Epithelial cell of esophagus (primary cell): ENCODE data around the gene STAM.
A peak's percentile ranks its signal among the peaks of the same experiment; 100 is the strongest.
"Not testable (repeated sequence)": the region's sequence is repeated elsewhere in the genome, so short reads cannot be mapped to it uniquely, and the experiment has no call there.

ENCODE experiments used
- DNase-seq: peaks from one replicate; pipeline ENCODE4 v3.0.0; 2010; ENCODE audit warnings: low read depth
- H3K4me3 ChIP-seq: 2 replicates; pipeline ENCODE4 v1.5.1; 2011; ENCODE audit warnings: mild to moderate bottlenecking, low read length, control low read depth
- TF ChIP-seq, protein P1 (sequence below): IDR thresholded peaks from 2 replicates; pipeline ENCODE4 v1.5.1; 2011; ENCODE audit warnings: low read depth, mild to moderate bottlenecking, low read length, control low read depth, inconsistent platforms; ENCODE audit not compliant: insufficient read depth; ENCODE audit errors: missing control alignments

The STAM gene

GRCh38 chr10:17626656-17627055, 17.3 kb upstream of the STAM start:
- TF ChIP-seq, protein P1, sequence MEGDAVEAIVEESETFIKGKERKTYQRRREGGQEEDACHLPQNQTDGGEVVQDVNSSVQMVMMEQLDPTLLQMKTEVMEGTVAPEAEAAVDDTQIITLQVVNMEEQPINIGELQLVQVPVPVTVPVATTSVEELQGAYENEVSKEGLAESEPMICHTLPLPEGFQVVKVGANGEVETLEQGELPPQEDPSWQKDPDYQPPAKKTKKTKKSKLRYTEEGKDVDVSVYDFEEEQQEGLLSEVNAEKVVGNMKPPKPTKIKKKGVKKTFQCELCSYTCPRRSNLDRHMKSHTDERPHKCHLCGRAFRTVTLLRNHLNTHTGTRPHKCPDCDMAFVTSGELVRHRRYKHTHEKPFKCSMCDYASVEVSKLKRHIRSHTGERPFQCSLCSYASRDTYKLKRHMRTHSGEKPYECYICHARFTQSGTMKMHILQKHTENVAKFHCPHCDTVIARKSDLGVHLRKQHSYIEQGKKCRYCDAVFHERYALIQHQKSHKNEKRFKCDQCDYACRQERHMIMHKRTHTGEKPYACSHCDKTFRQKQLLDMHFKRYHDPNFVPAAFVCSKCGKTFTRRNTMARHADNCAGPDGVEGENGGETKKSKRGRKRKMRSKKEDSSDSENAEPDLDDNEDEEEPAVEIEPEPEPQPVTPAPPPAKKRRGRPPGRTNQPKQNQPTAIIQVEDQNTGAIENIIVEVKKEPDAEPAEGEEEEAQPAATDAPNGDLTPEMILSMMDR, result no peak
- H3K4me3 ChIP-seq, result no peak overlapping the region
- DNase-seq, result no peak

- DNase-seq, H3K4me3 ChIP-seq: not testable (repeated sequence)
Measured at GRCh38 chr10:17632590-17632989, 11.4 kb upstream of the STAM start.

- TF ChIP-seq, protein P1, result no peak
- H3K4me3 ChIP-seq, result no peak overlapping the region
- no peak for DNase-seq
Measured at GRCh38 chr10:17633353-17633752, 10.6 kb upstream of the STAM start.

DNA sequence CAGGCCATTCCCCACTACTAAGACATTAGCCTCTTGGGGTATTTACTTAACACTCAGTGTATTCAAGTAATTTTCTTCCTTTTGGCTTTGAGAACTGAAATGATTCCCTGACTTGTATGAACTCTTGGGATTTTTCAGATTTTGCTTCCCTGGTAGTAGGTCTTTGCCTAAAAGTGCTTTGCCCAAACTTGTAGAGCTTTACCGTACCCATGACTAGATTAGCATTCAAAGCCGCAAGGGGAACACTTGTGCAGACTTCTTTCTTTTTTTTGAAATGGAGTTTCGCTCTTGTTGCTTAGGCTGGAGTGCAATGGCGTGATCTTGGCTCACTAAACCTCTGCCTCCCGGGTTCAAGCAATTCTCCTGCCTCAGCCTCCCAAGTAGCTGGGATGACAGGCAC, 6.1 kb upstream of the STAM start:
- peak; percentile 39 for DNase-seq
- TF ChIP-seq, protein P1, result no peak
- no peak overlapping the region for H3K4me3 ChIP-seq

GRCh38 chr10:17640331-17640816, 3.6 kb upstream of the STAM start:
- DNase-seq, result no peak
- H3K4me3 ChIP-seq, result no peak overlapping the region
- TF ChIP-seq, protein P1, result no peak

DNA sequence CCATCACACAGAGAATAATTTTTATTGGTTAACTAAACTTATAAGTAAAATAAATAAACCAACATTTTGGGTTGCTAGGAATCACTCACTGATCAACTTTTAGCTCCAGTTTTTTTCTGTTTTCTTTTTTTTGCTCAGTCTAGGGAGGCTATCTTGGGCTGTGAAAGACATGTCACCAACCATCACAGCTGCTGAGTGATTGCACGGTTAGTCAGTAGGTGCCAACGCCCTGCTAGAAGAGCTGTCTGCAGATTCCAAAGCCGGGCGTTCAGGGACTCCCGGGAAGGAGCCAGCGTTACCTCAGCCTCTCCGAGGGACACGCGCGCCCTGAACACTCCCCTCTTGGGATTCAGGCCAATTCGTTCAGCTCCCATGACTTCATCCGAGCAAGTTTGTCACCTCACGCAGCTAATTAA, 604 bp upstream of the STAM start:
- H3K4me3 ChIP-seq, result peak overlapping the region; percentile 90
- TF ChIP-seq, protein P1, result no peak
- peak; percentile 94 for DNase-seq

GRCh38 chr10:17644485-17644943, 563 bp downstream of the STAM start:
- TF ChIP-seq, protein P1, result no peak
- peak overlapping the region; percentile 90 for H3K4me3 ChIP-seq
- peak; percentile 32 for DNase-seq
